ENCODE measurements around the gene ECT2L. TPM values are rescaled to one million over a fixed set of nuclear protein-coding genes. Genes with fewer than 3 reads are reported as not detected.

ECT2L gene
- total RNA-seq, 6 experiments from 2014 or later = not detected

GRCh38 chr6:138847884-138848283, 52.0 kb downstream of the ECT2L start:
- DNase-seq = no peak
- H3K9me3 Mint-ChIP-seq = no peaks in the 10 kb centered on the region
- H3K36me3 Mint-ChIP-seq (ENCODE audit: low read depth) = no peaks in the 10 kb centered on the region
- no peak overlapping the region for H3K27ac Mint-ChIP-seq
- H3K27me3 Mint-ChIP-seq (ENCODE audit: insufficient read depth) = peaks cover 3% of the 10 kb centered on the region; the same call in 1 of the 2 replicates
- TF ChIP-seq CTCF (IDR thresholded peaks at IDR 0.05) = no peak
- H3K4me1 Mint-ChIP-seq (ENCODE audit: low read depth) = no peaks in the 10 kb centered on the region; the same call in 1 of the 2 replicates
- H3K4me3 Mint-ChIP-seq = no peak overlapping the region

GRCh38 chr6:138848461-138848860, 52.6 kb downstream of the ECT2L start:
- no peak for DNase-seq
- no peaks in the 10 kb centered on the region for H3K9me3 Mint-ChIP-seq
- no peak overlapping the region for H3K27ac Mint-ChIP-seq
- no peaks in the 10 kb centered on the region for H3K36me3 Mint-ChIP-seq (ENCODE audit: low read depth)
- H3K4me1 Mint-ChIP-seq (ENCODE audit: low read depth) = no peaks in the 10 kb centered on the region; the same call in 1 of the 2 replicates
- H3K4me3 Mint-ChIP-seq = no peak overlapping the region
- H3K27me3 Mint-ChIP-seq (ENCODE audit: insufficient read depth) = peaks cover 3% of the 10 kb centered on the region; the same call in 1 of the 2 replicates
- TF ChIP-seq CTCF (IDR thresholded peaks at IDR 0.05) = no peak

GRCh38 chr6:138849791-138850190, 53.9 kb downstream of the ECT2L start:
- Mint-ChIP-seq H3K27ac (no peak overlapping the region), H3K36me3 (ENCODE audit: low read depth) (no peaks in the 10 kb centered on the region), H3K9me3 (no peaks in the 10 kb centered on the region), H3K27me3 (ENCODE audit: insufficient read depth) (peaks cover 6% of the 10 kb centered on the region), H3K4me3 (no peak overlapping the region), H3K4me1 (ENCODE audit: low read depth) (no peaks in the 10 kb centered on the region)
- no peak for TF ChIP-seq CTCF (IDR thresholded peaks at IDR 0.05)
- DNase-seq = no peak

GRCh38 chr6:138856654-138857053, 60.8 kb downstream of the ECT2L start:
- peaks cover 8% of the 10 kb centered on the region for H3K27me3 Mint-ChIP-seq (ENCODE audit: insufficient read depth)

GRCh38 chr6:138857775-138858174, 61.9 kb downstream of the ECT2L start:
- Mint-ChIP-seq H3K9me3 (no peaks in the 10 kb centered on the region; the same call in 1 of the 2 replicates), H3K27ac (no peak overlapping the region), H3K4me1 (ENCODE audit: low read depth) (no peaks in the 10 kb centered on the region), H3K4me3 (no peak overlapping the region), H3K36me3 (ENCODE audit: low read depth) (no peaks in the 10 kb centered on the region), H3K27me3 (ENCODE audit: insufficient read depth) (peaks cover 8% of the 10 kb centered on the region)
- TF ChIP-seq CTCF (IDR thresholded peaks at IDR 0.05) = no peak
- no peak for DNase-seq

More at GRCh38 chr6:138856654-138857053, 60.8 kb downstream of the ECT2L start:
- Mint-ChIP-seq H3K4me1 (ENCODE audit: low read depth) (no peaks in the 10 kb centered on the region), H3K36me3 (ENCODE audit: low read depth) (no peaks in the 10 kb centered on the region), H3K27ac (no peak overlapping the region), H3K4me3 (no peak overlapping the region), H3K9me3 (no peaks in the 10 kb centered on the region; the same call in 1 of the 2 replicates)
- no peak for DNase-seq
- TF ChIP-seq CTCF (IDR thresholded peaks at IDR 0.05) = no peak

GRCh38 chr6:138862456-138862855, 66.6 kb downstream of the ECT2L start:
- no peak for TF ChIP-seq CTCF (IDR thresholded peaks at IDR 0.05)
- H3K27me3 Mint-ChIP-seq (ENCODE audit: insufficient read depth) = peaks cover 1% of the 10 kb centered on the region
- no peak overlapping the region for H3K27ac Mint-ChIP-seq
- no peak overlapping the region for H3K4me3 Mint-ChIP-seq
- H3K4me1 Mint-ChIP-seq (ENCODE audit: low read depth) = no peaks in the 10 kb centered on the region
- no peaks in the 10 kb centered on the region for H3K9me3 Mint-ChIP-seq
- H3K36me3 Mint-ChIP-seq (ENCODE audit: low read depth) = no peaks in the 10 kb centered on the region
- no peak for DNase-seq

Data from HFFc6 (cell line).